A549 (cell line): ENCODE measurements around the gene NOSIP.

ENCODE experiments used
- CBX8 ChIP-seq: fragments of 200-600 bp; sonication (generic); IDR thresholded peaks from 2 replicates; pipeline ENCODE4 v1.6.1; 2016
- EP300 ChIP-seq, 2 experiments: fragments of >200 bp; sonication (Bioruptor Twin); formaldehyde crosslinking; IDR thresholded peaks; 2 replicates in 1 of 2; 3 replicates in 1 of 2; pipeline ENCODE4 v1.6.1; 2016 to 2017
- JUN ChIP-seq, 2 experiments: fragments of >200 bp; sonication (Bioruptor Twin); formaldehyde crosslinking; IDR thresholded peaks; 2 replicates in 1 of 2; 3 replicates in 1 of 2; pipeline ENCODE4 v1.6.1; 2016 to 2017
- KDM1A ChIP-seq: fragments of 200-600 bp; sonication (generic); IDR thresholded peaks from 2 replicates; pipeline ENCODE4 v1.6.1; 2016; ENCODE audit warnings: low read depth, mild to moderate bottlenecking
- SMC3 ChIP-seq: fragments of >200 bp; sonication (Bioruptor Twin); formaldehyde crosslinking; IDR thresholded peaks from 3 replicates; pipeline ENCODE4 v1.6.1; 2018; ENCODE audit warnings: inconsistent platforms
- TF ChIP-seq, protein P1 (sequence below): fragments of >200 bp; sonication (Bioruptor Twin); formaldehyde crosslinking; IDR thresholded peaks from 3 replicates; pipeline ENCODE4 v1.5.1; 2016

DNA sequence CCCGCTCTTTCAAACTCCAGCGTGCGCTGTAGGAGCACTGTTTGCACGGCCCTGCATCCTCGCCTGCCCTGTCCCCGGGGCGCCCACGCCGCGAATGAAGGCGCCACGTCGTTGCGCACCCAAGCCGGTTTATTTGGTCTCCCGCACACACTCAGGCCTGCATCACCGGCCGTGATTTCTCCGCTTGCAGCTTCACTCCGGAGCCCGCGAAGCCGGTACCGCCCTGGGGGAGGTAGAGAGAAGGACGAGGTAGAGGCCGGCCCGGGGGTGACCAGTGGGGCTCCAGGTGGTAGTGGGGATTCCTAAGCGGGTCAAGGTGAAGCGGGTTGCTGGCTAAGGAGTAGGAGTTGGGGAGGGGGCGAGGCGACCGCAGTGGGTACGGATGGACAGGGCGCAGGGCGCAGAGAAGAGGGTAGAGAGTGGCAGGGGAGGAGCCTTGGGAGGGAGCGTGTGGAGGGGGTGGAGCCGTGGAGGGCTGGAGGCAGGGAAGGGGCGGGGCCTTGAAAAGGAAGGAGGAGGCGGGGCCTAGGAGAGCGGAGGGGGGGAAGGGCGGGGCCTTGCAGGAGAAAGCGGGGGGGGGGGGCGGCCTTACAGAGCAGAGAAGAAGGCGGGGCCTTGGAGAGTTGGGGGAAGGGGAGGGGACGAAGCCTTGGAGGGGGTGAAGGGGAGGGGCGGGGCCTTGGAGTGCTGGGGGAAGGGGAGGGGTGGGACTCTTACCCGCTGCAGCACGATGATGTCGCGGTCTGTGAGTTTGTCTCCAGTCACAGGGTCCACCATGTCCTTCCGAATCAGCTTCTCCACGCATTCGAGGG is 24.6 kb downstream of the NOSIP start:
- TF ChIP-seq SMC3 (no peak), KDM1A (no peak), JUN (IDR thresholded peaks at IDR 0.05) (no peak), EP300 (IDR thresholded peaks at IDR 0.05) (no peak), CBX8 (no peak)
- TF ChIP-seq, protein P1, sequence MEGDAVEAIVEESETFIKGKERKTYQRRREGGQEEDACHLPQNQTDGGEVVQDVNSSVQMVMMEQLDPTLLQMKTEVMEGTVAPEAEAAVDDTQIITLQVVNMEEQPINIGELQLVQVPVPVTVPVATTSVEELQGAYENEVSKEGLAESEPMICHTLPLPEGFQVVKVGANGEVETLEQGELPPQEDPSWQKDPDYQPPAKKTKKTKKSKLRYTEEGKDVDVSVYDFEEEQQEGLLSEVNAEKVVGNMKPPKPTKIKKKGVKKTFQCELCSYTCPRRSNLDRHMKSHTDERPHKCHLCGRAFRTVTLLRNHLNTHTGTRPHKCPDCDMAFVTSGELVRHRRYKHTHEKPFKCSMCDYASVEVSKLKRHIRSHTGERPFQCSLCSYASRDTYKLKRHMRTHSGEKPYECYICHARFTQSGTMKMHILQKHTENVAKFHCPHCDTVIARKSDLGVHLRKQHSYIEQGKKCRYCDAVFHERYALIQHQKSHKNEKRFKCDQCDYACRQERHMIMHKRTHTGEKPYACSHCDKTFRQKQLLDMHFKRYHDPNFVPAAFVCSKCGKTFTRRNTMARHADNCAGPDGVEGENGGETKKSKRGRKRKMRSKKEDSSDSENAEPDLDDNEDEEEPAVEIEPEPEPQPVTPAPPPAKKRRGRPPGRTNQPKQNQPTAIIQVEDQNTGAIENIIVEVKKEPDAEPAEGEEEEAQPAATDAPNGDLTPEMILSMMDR = no peak
